ENCODE data around the gene RUNX2.

GRCh38 chr6:45637611-45638257, 309.6 kb downstream of the RUNX2 start:
- TF ChIP-seq RAD21 (IDR thresholded peaks at IDR 0.05; ENCODE audit: insufficient read depth, low read depth, low read length) (no peak), CREB1 (IDR thresholded peaks at IDR 0.05; ENCODE audit: low read depth) (no peak)
